GM21447 (cell line): ENCODE measurements around the gene ACER2.
A peak's percentile ranks its signal among the peaks of the same experiment; 100 is the strongest.

Experiments used
- ATAC-seq: cut with Tn5 transposase; IDR thresholded peaks from one replicate; pipeline ENCODE4 v1.9.1; 2021; ENCODE audit not compliant: unreplicated experiment

Gene ACER2

GRCh38 chr9:19451240-19452087 is 42.7 kb downstream of the ACER2 start:
- ATAC-seq = peak; percentile 94

GRCh38 chr9:19456426-19456825 is 47.6 kb downstream of the ACER2 start:
- no peak for ATAC-seq

DNA sequence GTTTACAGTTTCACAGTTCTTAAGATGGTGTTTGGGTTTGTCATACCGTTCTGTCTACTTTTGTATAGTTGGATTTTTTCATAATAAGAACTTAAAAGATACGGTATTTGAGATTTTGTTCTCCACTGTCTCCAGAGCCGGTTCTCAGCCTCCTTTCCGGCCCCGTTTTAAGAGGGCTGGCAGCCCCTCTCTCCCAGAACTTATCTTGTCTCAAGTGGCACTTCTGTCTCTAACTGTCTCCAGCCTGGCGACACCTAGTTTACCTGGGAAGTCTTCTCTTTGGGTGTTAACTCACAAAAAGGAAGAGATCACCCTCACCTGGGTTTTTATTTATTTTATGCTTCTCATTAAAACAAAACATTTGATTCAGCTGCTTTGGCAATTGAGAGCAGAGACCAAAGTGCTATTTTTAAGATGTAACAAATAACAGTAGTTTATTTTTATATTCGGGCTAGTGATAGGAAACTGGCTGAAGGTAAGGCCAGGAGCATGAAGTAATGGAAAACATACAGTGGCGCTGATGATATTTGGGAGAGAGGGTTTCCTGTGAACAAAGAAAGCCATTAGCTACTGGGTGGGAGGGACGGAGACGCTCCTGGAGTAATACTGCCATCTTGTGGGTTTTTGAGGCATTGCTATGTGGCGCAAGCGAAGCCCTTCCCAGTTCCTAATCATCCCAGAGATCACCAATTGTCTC is 48.3 kb downstream of the ACER2 start:
- ATAC-seq = peak; percentile 85

- ATAC-seq = peak; percentile 21
Observed at GRCh38 chr9:19457693-19458009, 48.8 kb downstream of the ACER2 start.

GRCh38 chr9:19460243-19460642 is 51.4 kb downstream of the ACER2 start:
- ATAC-seq = no peak

DNA sequence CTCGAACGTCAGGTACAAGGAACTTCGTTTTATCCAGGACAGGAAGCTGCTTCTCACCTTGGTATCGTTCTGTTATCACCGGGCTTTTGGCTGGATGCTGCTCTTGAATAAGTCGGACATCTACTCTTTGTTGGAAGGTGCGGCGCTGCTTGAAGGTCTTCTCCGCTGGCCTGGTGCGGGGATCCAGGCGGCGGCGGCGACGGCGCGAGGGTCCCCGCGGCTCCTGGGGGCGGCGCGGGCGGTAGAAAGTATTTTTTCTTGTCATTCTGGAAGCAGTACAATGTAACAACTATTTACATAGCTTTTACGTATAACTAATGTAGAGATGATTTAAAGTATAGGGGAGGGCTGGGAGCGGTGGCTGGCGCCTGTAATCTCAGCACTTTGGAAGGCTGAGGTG is 52.3 kb downstream of the ACER2 start:
- no peak for ATAC-seq

DNA sequence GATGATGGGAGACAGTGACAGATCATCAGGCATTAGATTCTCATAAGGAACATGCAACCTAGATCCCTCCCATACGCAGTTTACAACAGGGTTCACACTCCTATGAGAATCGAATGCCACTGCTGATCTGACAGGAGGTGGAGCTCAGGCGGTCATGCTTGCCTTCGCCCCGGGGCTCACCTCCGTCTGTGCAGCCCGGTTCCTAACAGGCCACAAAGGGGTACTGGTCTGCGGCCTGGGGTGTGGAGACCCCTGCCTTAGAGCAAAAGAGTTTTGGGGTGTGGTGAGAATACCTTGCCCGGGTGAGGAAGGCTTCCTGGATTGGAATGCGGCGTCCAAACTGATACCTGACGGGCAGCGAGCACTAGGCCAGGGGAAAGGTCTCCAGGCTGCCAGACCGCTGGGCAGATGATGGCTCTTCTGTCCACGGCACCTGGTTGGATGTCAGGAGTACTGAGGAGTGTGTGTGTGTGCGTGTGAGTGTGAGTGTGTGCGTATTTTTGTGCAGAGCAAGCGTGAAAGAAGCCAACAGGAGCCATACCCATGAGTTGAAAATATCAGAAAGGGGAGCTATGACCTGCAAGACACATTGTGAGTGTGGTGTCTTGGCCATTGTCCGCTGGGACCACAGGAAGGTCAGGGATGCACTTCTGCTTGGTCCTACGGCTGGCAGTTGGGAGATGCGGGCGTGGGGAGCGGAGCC is 55.4 kb downstream of the ACER2 start:
- peak; percentile 3 for ATAC-seq

GRCh38 chr9:19464764-19465585 is 56.2 kb downstream of the ACER2 start:
- ATAC-seq = peak; percentile 85

DNA sequence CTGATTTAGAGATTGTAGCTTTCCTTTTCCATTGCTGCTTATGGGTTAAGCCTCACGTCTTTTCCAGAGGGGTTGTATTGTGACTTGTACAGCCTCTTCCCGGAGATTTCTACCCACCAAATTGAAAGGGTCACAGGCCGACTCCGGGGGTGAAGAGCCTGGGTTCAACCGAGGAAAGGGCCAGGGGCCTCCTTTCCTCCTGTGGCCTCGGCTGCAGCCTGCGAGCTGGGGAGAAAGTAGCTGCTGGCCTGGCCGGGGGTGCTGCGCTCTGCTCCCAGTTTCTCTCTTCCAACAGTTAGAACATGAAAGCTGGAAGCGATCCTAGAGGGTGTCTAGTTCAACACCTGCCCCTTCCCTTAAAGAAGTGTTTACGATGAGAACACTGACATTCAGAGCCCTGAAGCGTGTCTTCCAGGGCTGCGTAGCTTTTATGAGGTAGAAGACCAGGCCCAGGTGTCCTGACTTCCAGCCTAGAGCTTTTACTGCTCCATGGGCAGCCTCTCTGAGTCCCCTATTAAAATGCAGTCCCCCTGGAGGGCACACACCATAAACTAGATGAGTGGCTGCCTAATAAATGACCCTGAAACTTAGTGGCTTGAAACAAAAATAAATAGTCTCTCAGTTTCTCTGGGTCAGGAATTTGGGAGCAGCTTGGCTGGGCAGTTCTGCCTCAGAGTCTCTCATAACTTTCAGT is 56.9 kb downstream of the ACER2 start:
- ATAC-seq = no peak

DNA sequence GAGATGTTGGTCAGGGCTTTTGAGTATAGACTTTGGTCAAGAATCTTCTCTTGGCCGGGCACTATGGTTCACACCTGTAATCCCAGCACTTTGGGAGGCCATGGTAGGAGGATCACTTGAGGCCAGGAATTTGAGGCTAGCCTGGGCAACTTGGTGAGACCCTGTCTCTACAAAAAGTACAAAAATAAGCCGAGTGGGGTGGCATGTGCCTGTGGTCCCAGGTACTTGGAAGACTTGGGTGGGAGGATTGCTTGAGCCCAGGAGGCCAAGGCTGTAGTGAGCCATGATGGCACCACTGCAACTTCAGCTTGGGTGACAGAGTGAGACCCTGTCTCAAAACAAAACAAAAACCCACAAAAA is 57.5 kb downstream of the ACER2 start:
- no peak for ATAC-seq

GRCh38 chr9:19469271-19469670 is 60.5 kb downstream of the ACER2 start:
- no peak for ATAC-seq

DNA sequence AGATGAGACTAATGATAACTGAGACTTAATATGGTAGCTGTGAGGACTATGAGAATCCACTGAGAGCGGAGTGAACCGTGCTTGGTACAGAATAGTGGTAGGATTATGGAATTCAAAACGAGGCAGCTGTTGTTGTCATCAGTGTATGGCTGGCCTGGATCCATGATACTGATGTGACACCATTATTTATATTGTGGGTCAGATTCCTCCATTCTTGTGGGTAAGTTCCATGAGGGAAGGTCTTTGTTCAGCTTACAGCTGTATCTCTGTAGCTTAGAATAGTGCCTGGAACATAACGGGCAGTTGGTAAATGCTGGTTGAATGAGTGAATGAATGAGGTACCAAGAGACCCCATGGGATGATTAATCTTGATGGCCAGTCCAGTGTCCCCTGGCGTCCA is 61.8 kb downstream of the ACER2 start:
- no peak for ATAC-seq

- no peak for ATAC-seq
Observed at GRCh38 chr9:19470981-19471650, 62.3 kb downstream of the ACER2 start.

DNA sequence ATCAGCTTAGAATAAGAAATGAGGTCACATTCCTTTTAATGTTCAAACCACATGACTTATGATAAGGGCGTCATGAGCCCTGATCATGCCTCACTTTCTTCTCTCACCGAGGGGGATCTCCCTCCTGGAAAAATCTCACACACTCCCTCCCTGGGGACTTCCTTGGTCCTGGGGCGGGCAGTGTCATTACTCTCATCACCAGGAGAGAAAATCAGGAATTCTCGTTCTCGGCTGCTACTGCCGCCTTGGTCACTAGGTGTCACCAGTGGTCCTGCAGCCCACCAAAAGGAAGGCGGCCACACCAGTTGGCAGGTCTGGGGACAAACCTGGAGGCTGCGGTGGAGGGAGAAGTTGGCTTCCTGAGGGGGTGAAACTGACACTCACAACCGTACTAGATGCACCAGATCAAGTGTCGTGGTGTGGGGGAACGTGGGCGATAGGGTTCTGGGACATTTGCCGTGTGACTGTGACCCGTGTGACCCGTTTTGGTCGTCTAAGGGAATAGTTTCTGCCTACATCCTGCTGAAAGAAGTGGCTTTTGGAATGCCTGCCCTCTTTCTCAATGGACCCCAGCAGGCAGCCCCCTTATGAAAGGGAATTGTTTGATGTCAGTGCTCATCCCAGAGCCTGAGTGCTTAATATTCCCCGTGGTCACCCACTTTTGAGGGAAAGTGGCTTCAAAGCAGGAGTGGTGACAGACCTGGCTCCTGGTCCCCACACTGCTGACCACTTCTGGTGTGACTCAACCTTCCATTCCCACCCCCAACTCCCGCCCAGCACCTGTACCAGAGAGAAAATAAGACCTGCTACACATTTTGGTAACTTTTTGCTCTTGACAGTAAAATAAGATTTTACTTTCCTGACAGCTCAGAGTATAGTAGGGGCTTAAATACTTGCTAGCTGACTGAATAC is 63.2 kb downstream of the ACER2 start:
- ATAC-seq = peak; percentile 78

GRCh38 chr9:19473605-19474004 is 64.8 kb downstream of the ACER2 start:
- ATAC-seq = no peak

- ATAC-seq = no peak
Observed at GRCh38 chr9:19479874-19480273, 71.1 kb downstream of the ACER2 start.

GRCh38 chr9:19480345-19480744 is 71.5 kb downstream of the ACER2 start:
- no peak for ATAC-seq

DNA sequence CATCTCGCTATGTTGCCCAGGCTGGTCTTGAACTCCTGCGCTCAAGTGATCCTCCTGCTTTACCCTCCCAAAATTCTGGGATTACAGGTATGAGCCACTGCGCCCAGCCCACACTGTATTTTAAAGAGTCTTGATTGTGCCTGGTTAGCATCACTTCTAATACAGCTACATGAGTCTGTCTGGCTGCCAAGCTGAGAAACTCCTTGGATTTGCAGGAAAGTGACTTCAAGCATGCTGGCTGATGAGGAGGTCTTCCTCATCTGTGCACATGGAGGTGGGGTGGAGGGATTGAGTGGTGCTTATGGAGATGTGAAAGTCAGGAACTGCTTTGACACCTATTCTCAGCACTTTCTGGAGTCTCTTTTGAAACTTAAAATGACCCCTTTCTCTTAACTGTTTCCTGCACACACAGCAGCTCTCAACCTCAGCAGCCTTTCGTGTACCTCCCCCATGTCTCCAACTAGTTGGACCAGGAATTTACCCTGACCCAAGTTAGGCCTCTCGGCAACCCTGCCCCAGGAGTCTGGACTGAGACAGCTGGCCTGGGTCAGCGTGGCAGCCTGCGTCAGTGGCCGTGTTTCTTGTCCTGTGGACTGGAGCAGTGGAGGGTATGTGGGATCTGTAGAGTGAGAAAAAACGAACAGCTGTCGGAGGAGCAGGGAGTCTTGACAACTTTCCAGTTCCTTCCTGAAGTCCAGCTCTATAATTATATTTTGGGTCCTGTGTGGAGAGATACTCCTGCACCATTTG is 72.5 kb downstream of the ACER2 start:
- no peak for ATAC-seq
